HG03439 (cell line): Measurements from ENCODE around the gene CFDP1.
"Not testable (repeated sequence)": the region's sequence is repeated elsewhere in the genome, so short reads cannot be mapped to it uniquely, and the experiment has no call there.

Experiments
- ATAC-seq: cut with Tn5 transposase; IDR thresholded peaks from one replicate; pipeline ENCODE4 v1.9.1; 2021; ENCODE audit warnings: mild to moderate bottlenecking, moderate library complexity; ENCODE audit not compliant: unreplicated experiment

The CFDP1 gene

DNA sequence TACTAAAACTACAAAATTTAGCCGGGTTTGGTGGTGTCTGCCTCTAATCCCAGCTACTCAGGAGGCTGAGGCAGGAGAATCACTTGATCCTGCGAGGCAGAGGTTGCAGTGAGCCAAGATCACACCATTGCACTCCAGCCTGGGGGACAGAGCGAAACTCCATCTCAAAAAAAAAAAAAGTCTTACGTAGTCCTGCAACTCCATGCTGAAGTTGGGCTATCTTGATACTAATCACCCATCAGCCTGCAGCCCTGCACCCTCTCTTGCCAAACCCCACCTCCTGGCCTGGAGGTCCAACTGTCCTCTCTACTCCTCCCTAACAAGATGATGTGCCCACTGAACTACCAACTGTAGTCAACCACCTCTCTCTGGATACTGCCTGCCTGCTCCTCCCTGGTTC, 26.4 kb upstream of the CFDP1 start:
- ATAC-seq: no peak

DNA sequence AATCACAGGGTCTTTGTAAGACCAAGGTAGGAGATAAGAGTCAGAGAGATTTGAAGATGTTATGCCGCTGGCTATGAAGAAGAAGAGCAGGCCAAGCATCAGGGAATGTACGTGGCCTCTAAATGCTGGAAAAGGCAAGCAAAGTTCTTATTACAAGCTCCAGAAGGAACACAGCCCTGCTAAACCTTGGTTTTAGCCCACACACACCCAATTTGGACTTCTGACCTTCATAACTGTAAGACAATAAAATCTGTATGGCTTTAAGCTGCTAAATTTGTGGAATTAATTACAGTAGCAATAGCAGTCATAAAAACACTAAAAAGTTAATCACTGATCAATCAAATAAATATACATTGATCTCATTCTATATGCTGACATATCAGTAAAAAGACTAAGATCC, 25.1 kb upstream of the CFDP1 start:
- no peak for ATAC-seq

- no peak for ATAC-seq
These were observed 24.7 kb upstream of the CFDP1 start for GRCh38 chr16:75458029-75458428.

DNA sequence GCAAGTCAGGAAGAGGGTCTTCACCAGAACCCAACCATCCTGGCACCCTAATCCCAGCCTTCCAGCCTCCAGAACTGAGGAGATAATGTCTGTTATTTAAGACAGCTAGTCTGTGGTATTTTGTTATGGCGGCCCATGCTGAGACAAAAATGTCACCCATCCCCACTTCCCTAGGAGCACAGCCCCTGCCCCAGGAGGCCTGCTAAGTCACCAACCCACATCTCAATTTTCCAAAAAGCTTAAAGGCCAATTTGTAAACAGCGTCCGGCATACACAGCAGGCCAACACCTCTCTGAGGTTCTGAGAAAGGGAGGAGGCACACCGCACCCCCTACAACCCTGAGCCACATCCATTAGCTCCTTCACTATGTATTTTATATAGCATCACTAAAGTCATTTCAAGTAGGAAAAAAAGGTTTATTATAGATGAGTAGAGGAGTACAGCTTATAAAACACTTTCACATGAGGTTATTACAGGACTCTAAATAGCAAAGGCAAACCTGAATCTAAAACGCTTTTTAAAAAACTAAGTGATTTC, 24.2 kb upstream of the CFDP1 start:
- ATAC-seq: no peak

DNA sequence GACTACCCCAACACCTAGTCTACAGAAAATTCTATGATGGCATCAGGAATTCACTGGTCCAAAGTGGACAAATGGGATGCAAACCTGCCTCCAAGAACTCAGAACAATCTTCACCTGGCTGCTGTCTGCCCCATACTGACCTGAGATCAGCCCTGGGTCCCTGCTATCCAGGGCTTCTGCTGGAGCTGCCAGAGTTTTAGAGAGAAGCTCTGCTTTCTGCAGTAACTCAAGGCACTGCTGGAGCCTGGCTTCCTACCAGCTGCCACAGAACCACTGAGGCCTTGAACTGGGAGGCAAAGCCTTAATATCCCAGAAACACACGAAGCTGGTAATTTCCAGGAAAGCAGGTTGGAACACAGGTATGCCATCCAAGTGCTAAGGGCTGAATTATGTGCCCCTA, 23.7 kb upstream of the CFDP1 start:
- ATAC-seq: no peak

- ATAC-seq: not testable (repeated sequence)
These were observed 23.2 kb upstream of the CFDP1 start for GRCh38 chr16:75456486-75456885.

- no peak for ATAC-seq
These were observed 22.4 kb upstream of the CFDP1 start for GRCh38 chr16:75455677-75456076.

DNA sequence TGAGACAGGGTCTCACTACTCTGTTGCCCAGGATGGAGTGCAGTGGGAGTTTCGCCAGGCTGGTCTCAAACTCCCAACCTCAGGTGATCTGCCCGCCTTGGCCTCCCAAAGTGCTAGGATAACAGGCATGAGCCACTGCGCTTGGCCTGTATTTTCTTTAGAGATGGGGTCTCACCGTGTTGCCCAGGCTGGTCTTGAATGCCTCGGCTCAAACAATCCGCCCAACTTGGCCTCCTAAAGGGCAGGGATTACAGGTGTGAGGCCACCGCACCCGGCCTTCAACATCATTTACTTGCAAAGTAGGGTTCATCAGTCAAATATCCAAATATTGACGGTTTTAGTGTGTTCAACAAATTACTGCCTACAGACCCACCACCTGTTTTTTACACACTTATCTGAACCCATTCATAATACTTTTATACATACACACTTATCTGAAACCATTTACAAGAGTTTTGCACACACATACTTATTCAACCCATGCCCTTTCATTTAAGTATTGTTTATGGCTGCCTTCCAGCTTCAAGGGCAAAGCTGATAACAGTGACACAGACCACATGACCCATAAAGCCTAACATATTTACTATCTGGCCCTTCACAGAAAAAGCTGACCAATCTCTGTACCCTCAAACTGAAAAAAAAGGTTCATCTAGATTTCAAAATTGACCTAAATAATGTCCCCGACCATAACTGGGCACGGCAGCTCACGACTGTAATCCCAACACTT, 19.3 kb upstream of the CFDP1 start:
- no peak for ATAC-seq

GRCh38 chr16:75446416-75446815, 13.1 kb upstream of the CFDP1 start:
- ATAC-seq: no peak

DNA sequence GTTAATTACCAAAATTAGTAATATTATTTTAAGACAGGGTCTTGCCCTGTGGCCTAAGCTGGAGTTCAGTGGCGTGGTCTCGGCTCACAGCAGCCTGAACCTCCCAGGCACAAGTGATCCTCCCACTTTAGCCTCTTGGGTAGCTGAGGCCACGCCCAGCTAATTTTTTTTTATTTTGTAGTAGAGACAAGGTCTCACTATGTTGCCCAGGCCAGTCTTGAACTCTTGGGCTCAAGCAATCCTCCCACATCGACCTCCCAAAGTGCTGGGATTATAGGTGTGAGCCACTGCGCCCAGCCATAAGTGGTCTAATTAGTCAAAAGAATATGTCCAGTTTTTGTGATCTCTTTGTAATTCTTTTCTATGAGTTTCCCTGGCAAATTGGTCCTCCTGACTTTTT, 12.0 kb upstream of the CFDP1 start:
- ATAC-seq: no peak

DNA sequence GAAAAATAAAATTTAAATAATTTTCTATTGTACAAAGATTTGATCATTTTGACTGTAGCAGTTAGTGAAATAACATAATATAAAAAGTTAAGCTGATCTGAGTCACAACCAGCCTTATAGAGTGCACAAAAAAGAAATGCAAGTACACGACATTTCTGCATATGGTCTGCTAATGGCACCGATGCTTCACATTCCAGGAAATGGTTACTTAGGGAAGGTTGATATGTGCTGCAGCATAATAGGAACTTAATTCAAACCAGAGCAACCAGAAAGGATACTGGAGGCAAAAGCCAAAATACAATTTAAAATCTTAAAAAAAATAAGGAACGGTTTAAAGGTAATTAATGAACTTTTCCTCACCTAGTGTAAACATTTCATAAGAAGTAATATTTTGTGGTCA, 10.0 kb upstream of the CFDP1 start:
- no peak for ATAC-seq

- ATAC-seq: peak; percentile 76
These were observed 570 bp upstream of the CFDP1 start for GRCh38 chr16:75433732-75434413.

- no peak for ATAC-seq
These were observed 3.5 kb downstream of the CFDP1 start for GRCh38 chr16:75429621-75430403.

DNA sequence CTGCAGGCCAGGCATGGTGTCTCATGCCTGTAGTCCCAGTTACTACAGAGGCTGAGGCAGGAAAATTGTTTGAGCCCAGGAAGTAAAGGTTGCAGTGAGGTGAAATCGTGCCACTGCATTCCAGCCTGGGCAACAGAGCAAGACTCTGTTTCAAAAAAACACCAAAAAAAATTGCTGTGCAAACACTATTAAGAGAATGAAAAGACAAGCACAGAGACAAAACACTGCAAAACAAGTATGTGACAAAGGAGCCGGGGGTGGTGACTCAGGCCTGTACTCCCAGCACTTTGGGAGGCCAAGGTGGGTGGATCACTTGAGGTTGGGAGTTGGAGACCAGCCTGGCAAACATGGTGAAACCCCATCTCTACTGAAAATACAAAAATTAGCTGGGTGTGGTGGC, 6.8 kb downstream of the CFDP1 start:
- not testable (repeated sequence) for ATAC-seq

DNA sequence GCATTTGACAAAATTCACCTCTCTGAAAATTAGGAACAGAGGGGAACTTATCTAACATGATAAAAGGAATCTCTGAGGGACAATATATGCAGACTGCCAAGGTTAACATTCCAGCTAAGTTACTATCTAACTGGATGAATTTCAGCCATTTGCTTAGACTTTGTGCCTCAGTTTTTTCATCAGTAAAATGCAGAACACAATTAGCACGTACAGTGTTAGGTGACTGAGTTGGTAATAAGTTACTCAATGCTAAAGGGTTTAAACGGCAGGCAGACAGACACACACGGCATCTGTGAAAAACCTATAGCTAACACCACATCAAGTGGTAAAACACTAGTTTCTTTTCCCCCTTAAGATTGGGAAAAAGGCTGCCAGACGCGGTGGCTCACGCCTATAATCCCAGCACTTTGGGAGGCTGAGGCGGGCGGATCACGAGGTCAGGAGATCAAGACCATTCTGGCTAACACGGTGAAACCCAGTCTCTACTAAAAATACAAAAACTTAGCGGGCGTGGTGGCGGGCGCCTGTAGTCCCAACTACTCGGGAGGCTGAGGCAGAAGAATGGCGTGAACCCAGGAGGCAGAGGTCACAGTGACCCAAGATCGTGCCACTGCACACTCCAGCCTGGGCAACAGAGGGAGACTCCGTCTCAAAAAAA, 9.1 kb downstream of the CFDP1 start:
- ATAC-seq: not testable (repeated sequence)

DNA sequence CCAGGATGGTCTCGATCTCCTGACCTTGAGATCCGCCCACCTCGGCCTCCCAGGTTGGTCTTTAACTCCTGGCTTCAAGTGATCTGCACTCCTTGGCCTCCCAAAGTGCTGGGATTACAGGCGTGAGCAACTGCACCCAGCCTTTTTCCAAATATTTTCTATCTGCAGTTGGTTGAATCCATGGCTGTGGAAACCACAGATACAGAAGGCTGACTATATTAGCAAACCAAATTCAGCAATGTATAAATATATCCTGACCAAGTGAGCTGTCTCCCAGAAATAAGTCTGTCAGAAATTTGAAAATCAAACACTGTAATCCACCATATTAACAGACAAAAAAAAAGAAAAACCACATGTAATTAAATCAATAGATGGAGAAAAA, 9.6 kb downstream of the CFDP1 start:
- no peak for ATAC-seq

GRCh38 chr16:75421820-75422126, 11.5 kb downstream of the CFDP1 start:
- no peak for ATAC-seq

- ATAC-seq: no peak
These were observed 12.1 kb downstream of the CFDP1 start for GRCh38 chr16:75420987-75421819.

GRCh38 chr16:75416904-75417565, 16.3 kb downstream of the CFDP1 start:
- ATAC-seq: no peak
